Ovary (tissue), 3 donors: ENCODE results near the gene CIB1.

ENCODE experiments used
- CTCF ChIP-seq, 3 donors: fragments of 450-650 bp in 2 of 3; fragments of 200-600 bp in 1 of 3; IDR thresholded peaks; one replicate each; pipeline versions ENCODE4 v1.5.1 to v1.8.0; 2016 to 2022; ENCODE audit warnings: antibody characterized with exemption in 3 of 3, mild to moderate bottlenecking in 1 of 3
- EP300 ChIP-seq: sonication (generic); formaldehyde crosslinking; IDR thresholded peaks from one replicate; pipeline ENCODE4 v1.6.1; 2017; ENCODE audit warnings: antibody characterized with exemption
- POLR2A ChIP-seq: fragments of 450-650 bp; IDR thresholded peaks from one replicate; pipeline ENCODE4 v1.6.1; 2017; ENCODE audit warnings: antibody characterized with exemption, mild to moderate bottlenecking, moderate library complexity
- donor health status: DM: no; HTN: no; CAD: no.

GRCh38 chr15:90266061-90266431 is 32.3 kb upstream of the CIB1 start:
- TF ChIP-seq CTCF (IDR thresholded peaks at IDR 0.05) (no peak), EP300 (no peak), POLR2A (no peak)
